Omental fat pad (tissue), 4 donors: ENCODE measurements around the gene PLA2G2F. TPM values are rescaled to one million over a fixed set of nuclear protein-coding genes. Genes with fewer than 3 reads are reported as not detected.

Experiments
- ATAC-seq: fragments of 150-250 bp; one replicate; pipeline ENCODE4 v1.9.1; 2016; ENCODE audit warnings: mild to moderate bottlenecking, moderate library complexity; ENCODE audit not compliant: low FRiP score
- DNase-seq: peaks from one replicate; pipeline ENCODE4 v3.0.0-alpha.2; 2019; ENCODE audit warnings: low spot score
- CTCF ChIP-seq, 3 donors: fragments of 450-650 bp; IDR thresholded peaks; one replicate each; pipeline ENCODE4 v1.5.1; 2016 to 2017; ENCODE audit warnings: antibody characterized with exemption in 3 of 3, mild to moderate bottlenecking in 3 of 3, moderate library complexity in 2 of 3
- total RNA-seq, 4 donors: library from RNA; depleted of rRNA; stranded (reverse); fragments of >200 nt; gene quantifications; one replicate each; pipeline ENCODE4 v1.1.0, GENCODE V29; 2016

The PLA2G2F gene
- total RNA-seq, 4 donors from 2014 or later: not detected

- TF ChIP-seq CTCF (IDR thresholded peaks at IDR 0.05): no peak
- ATAC-seq: no peak
- DNase-seq: no peak
Observed at GRCh38 chr1:20136249-20136648, 2.9 kb upstream of the PLA2G2F start.

GRCh38 chr1:20137055-20137454, 2.1 kb upstream of the PLA2G2F start:
- ATAC-seq (no peak), DNase-seq (no peak)
- no peak for TF ChIP-seq CTCF (IDR thresholded peaks at IDR 0.05)

- no peak for TF ChIP-seq CTCF (IDR thresholded peaks at IDR 0.05)
- DNase-seq (no peak), ATAC-seq (no peak)
Observed at GRCh38 chr1:20137604-20138003, 1.5 kb upstream of the PLA2G2F start.

- ATAC-seq (no peak), DNase-seq (no peak)
- no peak for TF ChIP-seq CTCF (IDR thresholded peaks at IDR 0.05)
Observed at GRCh38 chr1:20138346-20138745, 777 bp upstream of the PLA2G2F start.

GRCh38 chr1:20139776-20140612, 871 bp downstream of the PLA2G2F start:
- DNase-seq (no peak), ATAC-seq (no peak)
- no peak for TF ChIP-seq CTCF (IDR thresholded peaks at IDR 0.05)

GRCh38 chr1:20141001-20141400, 1.9 kb downstream of the PLA2G2F start:
- DNase-seq (no peak), ATAC-seq (no peak)
- TF ChIP-seq CTCF (IDR thresholded peaks at IDR 0.05): no peak

- TF ChIP-seq CTCF (IDR thresholded peaks at IDR 0.05): no peak
- no peak for DNase-seq
- ATAC-seq: no peak
Observed at GRCh38 chr1:20141466-20141865, 2.3 kb downstream of the PLA2G2F start.
